ENCODE measurements around the gene COLEC11. TPM values are rescaled to one million over a fixed set of nuclear protein-coding genes. Genes with fewer than 3 reads are reported as not detected.
A peak's percentile ranks its signal among the peaks of the same experiment; 100 is the strongest.

The COLEC11 gene
- total RNA-seq, 1 experiment from 2014 or later = 0.39 TPM

GRCh38 chr2:3680548-3681345 is 85.8 kb downstream of the COLEC11 start:
- H3K4me3 Mint-ChIP-seq = no peak overlapping the region
- H2BK20ac ChIP-seq (ENCODE audit: low read depth, low read length, poor library complexity, severe bottlenecking) = no peak overlapping the region
- H3K4me1 Mint-ChIP-seq = no peaks in the 10 kb centered on the region
- no peak overlapping the region; a peak in 1 of 7 replicates for H3K27ac Mint-ChIP-seq
- H3K4me1 ChIP-seq (ENCODE audit: insufficient read depth, low read length) = no peaks in the 10 kb centered on the region
- no peaks in the 10 kb centered on the region for H3K23me2 ChIP-seq (ENCODE audit: insufficient read length, low read depth, low read length, poor library complexity, severe bottlenecking)
- no peaks in the 10 kb centered on the region; a peak in 1 of 5 replicates for H3K9me3 Mint-ChIP-seq
- H3T11ph ChIP-seq (ENCODE audit: low read length) = no peak overlapping the region
- WGBS (ENCODE audit: extremely low coverage, insufficient read length, low lambda C conversion rate) = no CpG with 5 or more reads among the region's 18 CpGs
- no peak overlapping the region for H3K56ac ChIP-seq (ENCODE audit: insufficient read length, low read depth, low read length)
- H3K14ac ChIP-seq (ENCODE audit: insufficient read depth, low read length) = no peak overlapping the region
- H3K4me2 ChIP-seq (ENCODE audit: insufficient read depth, insufficient read length, low read length) = no peak overlapping the region
- peak overlapping the region; percentile 61 for H4K8ac ChIP-seq (replicated peaks; ENCODE audit: insufficient read length, low read depth, low read length)
- no peak overlapping the region for H3K27ac ChIP-seq (ENCODE audit: insufficient read length, low read depth, low read length)
- no peak overlapping the region for H2BK5ac ChIP-seq (ENCODE audit: insufficient read length, low read length)
- no peaks in the 10 kb centered on the region for H3K79me1 ChIP-seq (ENCODE audit: insufficient read depth, low read depth, low read length, poor library complexity, severe bottlenecking)
- no peaks in the 10 kb centered on the region for H3K27me3 ChIP-seq (ENCODE audit: insufficient read depth, low read length)
- no peak overlapping the region for H2AFZ ChIP-seq (ENCODE audit: low read length)
- no peak overlapping the region for H3K23ac ChIP-seq (ENCODE audit: insufficient read length, low read depth, low read length)
- no peak overlapping the region for H3K18ac ChIP-seq (ENCODE audit: insufficient read length, low read depth, low read length)
- H4K91ac ChIP-seq (ENCODE audit: insufficient read length, low read depth, low read length) = no peak overlapping the region
- no peaks in the 10 kb centered on the region for H4K20me1 ChIP-seq (ENCODE audit: control insufficient read depth, insufficient read depth, insufficient read length)
- no peaks in the 10 kb centered on the region for H3K79me2 ChIP-seq (ENCODE audit: insufficient read depth, low read length)
- no peaks in the 10 kb centered on the region for H3K9me3 ChIP-seq (ENCODE audit: control insufficient read depth, low read depth, low read length)
- DNase-seq = no peak
- H3K27me3 Mint-ChIP-seq (ENCODE audit: low read depth) = peaks cover 15% of the 10 kb centered on the region
- no peak overlapping the region for H2AK5ac ChIP-seq (ENCODE audit: insufficient read length, low read length)
- TF ChIP-seq, protein P1, sequence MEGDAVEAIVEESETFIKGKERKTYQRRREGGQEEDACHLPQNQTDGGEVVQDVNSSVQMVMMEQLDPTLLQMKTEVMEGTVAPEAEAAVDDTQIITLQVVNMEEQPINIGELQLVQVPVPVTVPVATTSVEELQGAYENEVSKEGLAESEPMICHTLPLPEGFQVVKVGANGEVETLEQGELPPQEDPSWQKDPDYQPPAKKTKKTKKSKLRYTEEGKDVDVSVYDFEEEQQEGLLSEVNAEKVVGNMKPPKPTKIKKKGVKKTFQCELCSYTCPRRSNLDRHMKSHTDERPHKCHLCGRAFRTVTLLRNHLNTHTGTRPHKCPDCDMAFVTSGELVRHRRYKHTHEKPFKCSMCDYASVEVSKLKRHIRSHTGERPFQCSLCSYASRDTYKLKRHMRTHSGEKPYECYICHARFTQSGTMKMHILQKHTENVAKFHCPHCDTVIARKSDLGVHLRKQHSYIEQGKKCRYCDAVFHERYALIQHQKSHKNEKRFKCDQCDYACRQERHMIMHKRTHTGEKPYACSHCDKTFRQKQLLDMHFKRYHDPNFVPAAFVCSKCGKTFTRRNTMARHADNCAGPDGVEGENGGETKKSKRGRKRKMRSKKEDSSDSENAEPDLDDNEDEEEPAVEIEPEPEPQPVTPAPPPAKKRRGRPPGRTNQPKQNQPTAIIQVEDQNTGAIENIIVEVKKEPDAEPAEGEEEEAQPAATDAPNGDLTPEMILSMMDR (conservative IDR thresholded peaks at IDR 0.05) = no peak
- H3K36me3 Mint-ChIP-seq (ENCODE audit: insufficient read depth in 1 of 3, low read depth in 3 of 3) = no peaks in the 10 kb centered on the region
- no peak overlapping the region for H3K4ac ChIP-seq (ENCODE audit: low read depth, low read length)
- H4K5ac ChIP-seq (ENCODE audit: insufficient read length, low read depth, low read length) = no peak overlapping the region
- no peak overlapping the region for H3K9ac ChIP-seq (ENCODE audit: extremely low read depth, insufficient read length, low read length)
- no peak overlapping the region for H2BK12ac ChIP-seq (ENCODE audit: insufficient read length, low read depth, low read length)
- no peak overlapping the region for H2BK15ac ChIP-seq (ENCODE audit: low read depth, low read length)
- no peak overlapping the region for H2BK120ac ChIP-seq (ENCODE audit: low read depth, low read length, poor library complexity, severe bottlenecking)

Data from H9 (cell line).